HG03039 (cell line): ENCODE results near the gene EVA1C.
"Not testable (repeated sequence)": the region's sequence is repeated elsewhere in the genome, so short reads cannot be mapped to it uniquely, and the experiment has no call there.

Experiments used
- ATAC-seq: cut with Tn5 transposase; IDR thresholded peaks from one replicate; pipeline ENCODE4 v1.9.1; 2021; ENCODE audit warnings: mild to moderate bottlenecking, moderate library complexity; ENCODE audit not compliant: unreplicated experiment

EVA1C gene

GRCh38 chr21:32484706-32485380, 72.3 kb downstream of the EVA1C start:
- no peak for ATAC-seq

- no peak for ATAC-seq
Observed at GRCh38 chr21:32492376-32492775, 79.9 kb downstream of the EVA1C start.

GRCh38 chr21:32494934-32495709, 82.6 kb downstream of the EVA1C start:
- ATAC-seq: no peak

GRCh38 chr21:32496568-32496967, 84.1 kb downstream of the EVA1C start:
- ATAC-seq: no peak

- ATAC-seq: no peak
Observed at GRCh38 chr21:32499249-32500055, 86.9 kb downstream of the EVA1C start.

- not testable (repeated sequence) for ATAC-seq
Observed at GRCh38 chr21:32503641-32504040, 91.1 kb downstream of the EVA1C start.

GRCh38 chr21:32505767-32506166, 93.3 kb downstream of the EVA1C start:
- ATAC-seq: not testable (repeated sequence)

- not testable (repeated sequence) for ATAC-seq
Observed at GRCh38 chr21:32506411-32506965, 94.0 kb downstream of the EVA1C start.

GRCh38 chr21:32507342-32507919, 94.9 kb downstream of the EVA1C start:
- ATAC-seq: no peak

GRCh38 chr21:32508036-32508435, 95.5 kb downstream of the EVA1C start:
- not testable (repeated sequence) for ATAC-seq

GRCh38 chr21:32508558-32508957, 96.1 kb downstream of the EVA1C start:
- ATAC-seq: no peak

- ATAC-seq: not testable (repeated sequence)
Observed at GRCh38 chr21:32508975-32509374, 96.5 kb downstream of the EVA1C start.

GRCh38 chr21:32514275-32515055, 102.0 kb downstream of the EVA1C start:
- no peak for ATAC-seq

- ATAC-seq: no peak
Observed at GRCh38 chr21:32515874-32516273, 103.4 kb downstream of the EVA1C start.

GRCh38 chr21:32516756-32517649, 104.5 kb downstream of the EVA1C start:
- no peak for ATAC-seq

- no peak for ATAC-seq
Observed at GRCh38 chr21:32519945-32520874, 107.7 kb downstream of the EVA1C start.

GRCh38 chr21:32520875-32521735, 108.6 kb downstream of the EVA1C start:
- no peak for ATAC-seq
